MCF 10A (cell line): ENCODE results near the gene POLR2M. TPM values are rescaled to one million over a fixed set of nuclear protein-coding genes. Genes with fewer than 3 reads are reported as not detected.
A peak's percentile ranks its signal among the peaks of the same experiment; 100 is the strongest.

Source experiments
- BruUV-seq: library from RNA; stranded (reverse); fragments of 400-500 nt; replicated peaks from 2 replicates; lab custom pipeline; 2021; lab: Mats Ljungman, UMichigan
- CTCF ChIA-PET: fragments of 300-600 bp; sonication (Branson Sonifier 250); formaldehyde crosslinking; extraction: SDS; loops from one replicate; lab custom pipeline; 2021; ENCODE audit warnings: antibody characterized with exemption, inconsistent platforms; lab: Yijun Ruan, JAX
- POLR2A ChIA-PET: fragments of 300-600, 350-650 bp; sonication (Branson Sonifier 250); formaldehyde crosslinking; extraction: SDS; loops from one replicate; lab custom pipeline; 2020; ENCODE audit warnings: antibody characterized with exemption, inconsistent platforms; lab: Yijun Ruan, JAX
- DNase-seq: peaks from one replicate; pipeline ENCODE4 v3.0.0-alpha.2; 2018; ENCODE audit not compliant: unreplicated experiment
- H3K27ac Mint-ChIP-seq: one replicate; pipeline ENCODE4 v1.8.0; 2022; ENCODE audit warnings: mild to moderate bottlenecking, low read depth, mixed read lengths; ENCODE audit not compliant: unreplicated experiment
- H3K27me3 Mint-ChIP-seq: one replicate; pipeline ENCODE4 v1.8.0; 2022; ENCODE audit warnings: mixed read lengths; ENCODE audit not compliant: insufficient read depth, unreplicated experiment
- H3K36me3 Mint-ChIP-seq: one replicate; pipeline ENCODE4 v1.8.0; 2022; ENCODE audit warnings: mild to moderate bottlenecking, moderate library complexity, mixed read lengths; ENCODE audit not compliant: insufficient read depth, unreplicated experiment
- H3K4me1 Mint-ChIP-seq: one replicate; pipeline ENCODE4 v1.8.0; 2022; ENCODE audit warnings: mixed read lengths; ENCODE audit not compliant: insufficient read depth, unreplicated experiment
- H3K4me3 Mint-ChIP-seq: one replicate; pipeline ENCODE4 v1.8.0; 2022; ENCODE audit warnings: mild to moderate bottlenecking, moderate library complexity, mixed read lengths; ENCODE audit not compliant: unreplicated experiment
- H3K9me3 Mint-ChIP-seq: one replicate; pipeline ENCODE4 v1.8.0; 2022; ENCODE audit warnings: mixed read lengths; ENCODE audit not compliant: unreplicated experiment
- intact Hi-C: fragments of 100-400 bp; cut with micrococcal nuclease; formaldehyde crosslinking; loops from 2 replicates; pipeline ENCODE4 v1.14.1; 2022
- total RNA-seq: library from RNA; stranded (reverse); gene quantifications from 2 replicates; pipeline ENCODE4 v1.2.3, GENCODE V29; 2022
- TF ChIP-seq, protein P1 (sequence below): fragments of 200-600 bp; IDR thresholded peaks from one replicate; pipeline ENCODE4 v1.8.0; 2022; ENCODE audit warnings: antibody characterized with exemption, mild to moderate bottlenecking; ENCODE audit not compliant: unreplicated experiment

POLR2M gene
- total RNA-seq, 1 experiment from 2014 or later = 114 TPM

DNA sequence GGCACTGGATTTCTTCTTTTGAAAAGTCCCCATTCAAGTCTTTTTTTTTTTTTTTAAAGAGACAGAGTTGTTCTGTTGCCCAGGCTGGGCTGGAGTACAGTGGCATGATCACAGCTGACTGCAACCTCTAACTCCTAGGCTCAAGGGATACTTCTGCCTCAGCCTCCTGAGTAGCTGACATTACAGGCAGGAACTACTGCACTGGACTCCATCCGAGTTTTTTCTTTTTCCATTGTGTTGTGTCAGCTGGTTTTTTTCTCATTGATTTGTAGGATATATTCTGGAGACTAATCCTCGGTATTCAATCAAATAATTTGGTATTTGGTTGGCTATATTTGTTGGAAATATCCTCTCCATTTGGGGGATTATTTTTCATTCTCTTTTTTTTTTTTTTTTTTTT lies 11.8 kb downstream of the POLR2M start:
- DNase-seq = no peak
- peaks cover 71% of the 10 kb centered on the region for H3K36me3 Mint-ChIP-seq

DNA sequence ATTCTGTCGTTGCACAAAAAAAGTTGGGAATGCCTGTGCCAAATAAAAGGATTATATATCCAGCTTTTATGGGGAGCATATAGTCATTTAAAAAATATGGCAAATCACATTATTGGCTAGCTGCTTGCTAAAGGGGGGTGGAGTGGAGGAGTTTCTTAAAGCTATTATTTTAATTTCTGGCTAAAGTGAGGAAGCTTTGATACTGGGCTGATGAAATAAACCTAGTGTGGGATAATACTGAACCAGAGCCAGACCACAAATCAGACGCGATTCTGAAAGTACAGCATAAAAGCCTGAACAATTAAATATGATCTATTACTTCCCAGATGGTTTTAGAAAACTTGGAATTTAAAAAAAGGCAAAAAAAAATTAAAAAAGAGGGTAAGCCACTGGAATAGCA lies 14.4 kb downstream of the POLR2M start:
- DNase-seq = no peak
- Mint-ChIP-seq H3K27me3 (no peaks in the 10 kb centered on the region), H3K4me1 (no peaks in the 10 kb centered on the region), H3K4me3 (no peak overlapping the region), H3K9me3 (peaks cover 7% of the 10 kb centered on the region), H3K27ac (no peak overlapping the region), H3K36me3 (peaks cover 52% of the 10 kb centered on the region)
- intact Hi-C loops = no loop called here
- CTCF ChIA-PET = interaction anchor here (0.5 to 2.8 kb wide), 6 partner anchors 12 to 462 kb away, joined by 3 to 15 read pairs (median 3); partner anchors contain the start of gene POLR2M
- TF ChIP-seq, protein P1, sequence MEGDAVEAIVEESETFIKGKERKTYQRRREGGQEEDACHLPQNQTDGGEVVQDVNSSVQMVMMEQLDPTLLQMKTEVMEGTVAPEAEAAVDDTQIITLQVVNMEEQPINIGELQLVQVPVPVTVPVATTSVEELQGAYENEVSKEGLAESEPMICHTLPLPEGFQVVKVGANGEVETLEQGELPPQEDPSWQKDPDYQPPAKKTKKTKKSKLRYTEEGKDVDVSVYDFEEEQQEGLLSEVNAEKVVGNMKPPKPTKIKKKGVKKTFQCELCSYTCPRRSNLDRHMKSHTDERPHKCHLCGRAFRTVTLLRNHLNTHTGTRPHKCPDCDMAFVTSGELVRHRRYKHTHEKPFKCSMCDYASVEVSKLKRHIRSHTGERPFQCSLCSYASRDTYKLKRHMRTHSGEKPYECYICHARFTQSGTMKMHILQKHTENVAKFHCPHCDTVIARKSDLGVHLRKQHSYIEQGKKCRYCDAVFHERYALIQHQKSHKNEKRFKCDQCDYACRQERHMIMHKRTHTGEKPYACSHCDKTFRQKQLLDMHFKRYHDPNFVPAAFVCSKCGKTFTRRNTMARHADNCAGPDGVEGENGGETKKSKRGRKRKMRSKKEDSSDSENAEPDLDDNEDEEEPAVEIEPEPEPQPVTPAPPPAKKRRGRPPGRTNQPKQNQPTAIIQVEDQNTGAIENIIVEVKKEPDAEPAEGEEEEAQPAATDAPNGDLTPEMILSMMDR = no peak
- BruUV-seq = no TSS peak
- POLR2A ChIA-PET = interaction anchor here (0.7 to 4.7 kb wide), 2 partner anchors 14 to 1327 kb away, joined by 3 to 36 read pairs; partner anchors contain the start of gene POLR2M

More for the DNA sequence above, 11.8 kb downstream of the POLR2M start:
- no peak overlapping the region for H3K27ac Mint-ChIP-seq
- no peaks in the 10 kb centered on the region for H3K4me1 Mint-ChIP-seq
- TF ChIP-seq, protein P1 = no peak
- POLR2A ChIA-PET = interaction anchor here (0.7 to 4.7 kb wide), 2 partner anchors 11 to 1350 kb away, joined by 3 to 36 read pairs; partner anchors contain the start of gene POLR2M
- peaks cover 7% of the 10 kb centered on the region for H3K9me3 Mint-ChIP-seq
- no peaks in the 10 kb centered on the region for H3K27me3 Mint-ChIP-seq
- CTCF ChIA-PET = interaction anchor here (0.9 kb wide), 1 partner anchor 15 kb away, joined by 3 read pairs; no protein-coding TSS in a partner anchor
- intact Hi-C loops = no loop called here
- no peak overlapping the region for H3K4me3 Mint-ChIP-seq
- BruUV-seq = no TSS peak

DNA sequence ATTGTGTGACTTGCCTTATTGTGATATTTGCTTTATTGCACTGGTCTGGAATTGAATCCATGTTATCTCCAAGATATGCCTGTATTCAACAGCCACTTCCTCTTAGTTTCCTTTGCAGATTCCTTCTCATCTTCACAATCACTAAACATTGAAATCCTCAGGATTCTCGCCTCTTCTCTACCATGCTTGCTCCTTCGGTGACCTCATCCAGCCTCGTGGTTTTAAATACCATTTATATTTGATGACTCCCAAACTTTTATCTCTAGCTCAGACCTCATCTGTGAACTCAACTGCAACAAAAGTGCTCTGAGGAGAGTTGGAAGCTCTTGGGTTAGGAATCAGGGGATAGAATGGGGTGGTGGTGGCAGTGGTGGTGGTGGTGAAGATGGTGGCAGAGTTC lies 19.9 kb downstream of the POLR2M start:
- H3K9me3 Mint-ChIP-seq = no peaks in the 10 kb centered on the region
- no peak for DNase-seq
- H3K27me3 Mint-ChIP-seq = no peaks in the 10 kb centered on the region
- intact Hi-C loops = no loop called here
- no TSS peak for BruUV-seq
- H3K27ac Mint-ChIP-seq = peak overlapping the region; percentile 78
- POLR2A ChIA-PET = interaction anchor here (1.4 to 3.1 kb wide), 2 partner anchors 19 to 67 kb away, joined by 3 to 28 read pairs; partner anchors contain the start of gene POLR2M
- H3K36me3 Mint-ChIP-seq = peaks cover 6% of the 10 kb centered on the region
- CTCF ChIA-PET = interaction anchor here (1.1 kb wide), 1 partner anchor 69 kb away, joined by 3 read pairs; no protein-coding TSS in a partner anchor
- peaks cover 17% of the 10 kb centered on the region for H3K4me1 Mint-ChIP-seq
- TF ChIP-seq, protein P1 = no peak
- H3K4me3 Mint-ChIP-seq = no peak overlapping the region

DNA sequence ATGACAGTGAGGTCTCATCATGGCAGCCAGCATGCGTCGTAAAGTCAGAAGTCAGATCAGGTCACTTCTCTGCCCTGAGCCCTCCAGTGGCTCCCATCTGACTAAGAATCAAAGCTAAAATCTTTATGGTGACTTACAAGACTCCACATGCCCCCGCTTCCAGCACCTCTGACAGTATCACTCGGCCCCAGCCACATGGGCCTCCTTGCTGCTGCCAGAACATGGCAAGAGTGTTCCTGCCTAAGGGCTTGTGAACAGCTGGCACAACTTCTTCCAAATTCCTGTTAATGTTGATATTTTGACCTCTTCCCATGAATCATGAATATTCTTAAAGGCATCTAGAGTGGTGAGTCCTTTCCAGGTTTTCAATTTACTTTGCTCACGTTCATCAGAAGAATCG lies 20.5 kb downstream of the POLR2M start:
- peaks cover 17% of the 10 kb centered on the region for H3K4me1 Mint-ChIP-seq
- CTCF ChIA-PET = interaction anchor here (0.7 to 1.1 kb wide), 3 partner anchors 18 to 84 kb away, joined by 3 to 4 read pairs (median 3); no protein-coding TSS in a partner anchor

More for the DNA sequence above, 20.5 kb downstream of the POLR2M start:
- POLR2A ChIA-PET = interaction anchor here (1.4 to 3.1 kb wide), 2 partner anchors 20 to 68 kb away, joined by 3 to 28 read pairs; partner anchors contain the start of gene POLR2M
- intact Hi-C loops = no loop called here
- Mint-ChIP-seq H3K27me3 (no peaks in the 10 kb centered on the region), H3K9me3 (no peaks in the 10 kb centered on the region), H3K4me3 (no peak overlapping the region), H3K36me3 (peaks cover 6% of the 10 kb centered on the region), H3K27ac (peak overlapping the region; percentile 78)
- TF ChIP-seq, protein P1 = no peak
- BruUV-seq = no TSS peak
- DNase-seq = peak; percentile 82
